HG03575 (cell line): ENCODE results near the gene CHN1.

Experiments
- ATAC-seq: cut with Tn5 transposase; IDR thresholded peaks from one replicate; pipeline ENCODE4 v1.9.1; 2021; ENCODE audit not compliant: unreplicated experiment, insufficient number of reproducible peaks, low FRiP score; ENCODE audit errors: extremely low read depth

Gene CHN1

GRCh38 chr2:175015340-175015739 is 10.2 kb upstream of the CHN1 start:
- no peak for ATAC-seq

DNA sequence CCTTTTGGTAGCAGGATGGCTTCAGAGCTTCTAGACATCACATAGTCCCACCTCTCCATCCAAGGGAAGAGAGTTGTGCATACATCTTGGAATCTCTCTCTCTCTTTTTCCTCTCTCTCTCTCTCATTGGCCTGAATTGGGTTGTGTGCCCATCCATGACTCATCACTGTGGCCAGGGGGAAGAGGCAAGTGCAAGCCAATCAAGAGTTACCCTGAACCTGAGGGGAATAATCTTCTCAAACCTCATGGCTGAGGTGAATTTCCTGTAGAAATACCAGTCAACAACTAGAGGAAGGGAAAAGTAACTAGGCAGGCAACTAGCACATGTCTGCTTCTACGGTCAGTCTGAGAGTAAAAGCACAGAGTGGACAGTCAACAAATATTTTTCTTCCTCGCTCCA is 7.3 kb upstream of the CHN1 start:
- ATAC-seq = no peak

GRCh38 chr2:175011505-175011904 is 6.3 kb upstream of the CHN1 start:
- no peak for ATAC-seq

DNA sequence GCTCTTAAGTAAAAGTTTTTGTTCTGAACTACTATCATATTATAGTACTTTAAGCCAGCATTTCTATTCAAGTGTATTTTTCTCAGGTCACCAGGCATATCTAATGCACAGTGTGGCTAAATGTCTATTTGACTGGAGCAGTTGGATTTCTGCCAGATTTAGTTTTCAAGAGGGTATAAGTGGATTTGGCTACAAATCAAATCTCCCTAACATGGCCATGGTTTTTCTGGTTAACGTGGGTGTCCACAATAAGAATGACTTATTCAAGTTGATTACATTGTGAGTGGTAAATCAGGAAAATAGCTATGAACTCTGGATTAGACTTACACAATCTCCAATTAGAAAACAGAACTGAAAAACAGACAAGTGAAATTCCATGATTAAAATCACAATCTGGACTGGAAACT is 5.7 kb upstream of the CHN1 start:
- no peak for ATAC-seq

- ATAC-seq = no peak
Observed at GRCh38 chr2:175009917-175010621, 4.9 kb upstream of the CHN1 start.

DNA sequence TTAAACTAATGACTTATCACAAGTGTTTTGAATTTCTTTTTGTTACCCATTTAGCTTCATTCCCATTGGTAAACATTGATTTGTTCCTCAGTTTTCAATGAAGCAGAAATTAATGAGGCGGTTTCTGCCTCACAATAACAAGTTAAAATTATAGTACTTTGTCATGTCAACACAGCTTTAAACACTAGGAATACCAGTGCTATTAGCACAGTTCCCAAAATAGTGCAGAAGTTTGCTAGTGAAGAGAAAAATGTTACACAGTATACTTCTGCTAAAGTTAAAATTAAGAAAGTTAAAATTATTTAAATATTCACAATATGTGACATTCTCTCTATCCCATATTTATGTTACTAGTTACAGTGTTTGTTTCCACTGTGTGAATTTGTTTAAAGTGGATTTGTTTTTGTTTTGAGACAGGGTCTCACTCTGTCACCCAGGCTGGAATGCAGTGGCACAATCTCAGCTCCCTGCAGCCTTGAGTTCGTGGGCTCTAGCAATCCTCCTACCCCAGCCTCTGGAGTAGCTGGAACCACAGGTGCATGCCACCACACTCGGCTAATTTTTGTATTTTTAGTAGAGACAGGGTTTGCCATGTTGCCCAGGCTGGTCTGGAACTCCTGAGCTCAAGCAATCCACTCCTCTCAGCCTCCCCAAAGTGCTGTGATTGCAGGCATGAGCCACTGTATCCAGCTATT is 3.8 kb upstream of the CHN1 start:
- no peak for ATAC-seq

DNA sequence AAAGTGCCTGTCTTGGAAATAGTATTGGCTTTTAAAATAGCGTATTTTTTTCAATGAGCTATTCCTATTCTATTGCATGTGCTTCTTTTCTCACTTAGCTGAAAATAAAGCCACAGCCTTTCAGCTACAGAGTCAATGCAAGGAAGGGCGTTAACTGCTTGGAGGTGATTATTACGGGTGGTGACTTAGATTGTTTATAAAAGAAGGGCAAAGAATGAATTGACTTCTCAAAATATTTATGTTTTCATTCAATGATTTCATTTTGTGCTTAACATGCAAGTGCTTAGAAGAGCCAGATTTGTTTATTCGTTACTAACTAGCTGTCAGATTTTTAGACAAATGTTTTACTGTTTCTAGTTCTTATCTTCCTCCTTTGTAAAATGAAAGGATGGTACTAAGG is 2.8 kb upstream of the CHN1 start:
- no peak for ATAC-seq

DNA sequence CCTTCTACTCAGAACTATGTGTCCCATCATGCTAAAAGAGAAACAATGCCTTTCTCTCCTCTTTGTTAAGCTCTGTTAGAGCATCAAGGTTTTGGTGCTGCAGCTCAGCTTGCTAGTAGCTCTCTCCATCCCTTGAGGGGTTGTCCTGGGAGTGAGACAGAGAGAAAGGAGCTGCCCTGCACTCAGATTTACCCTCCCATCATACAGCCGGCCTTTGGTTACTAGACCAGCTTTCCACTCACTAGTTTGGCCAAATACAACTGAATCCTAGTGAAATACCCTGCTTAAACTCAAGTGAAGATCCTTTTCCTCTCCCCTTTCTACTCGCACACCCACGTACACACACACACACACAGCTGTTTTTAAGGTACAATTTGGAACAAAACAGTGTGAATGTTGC is 2.3 kb upstream of the CHN1 start:
- ATAC-seq = no peak

GRCh38 chr2:175006281-175006680 is 1.1 kb upstream of the CHN1 start:
- ATAC-seq = no peak

- ATAC-seq = no peak
Observed at GRCh38 chr2:175005733-175006264, 618 bp upstream of the CHN1 start.

GRCh38 chr2:175004730-175004979 is 526 bp downstream of the CHN1 start:
- no peak for ATAC-seq

GRCh38 chr2:175003875-175004729 is 1.1 kb downstream of the CHN1 start:
- ATAC-seq = no peak

- no peak for ATAC-seq
Observed at GRCh38 chr2:175002547-175003274, 2.5 kb downstream of the CHN1 start.

- ATAC-seq = no peak
Observed at GRCh38 chr2:175001566-175001965, 3.6 kb downstream of the CHN1 start.

DNA sequence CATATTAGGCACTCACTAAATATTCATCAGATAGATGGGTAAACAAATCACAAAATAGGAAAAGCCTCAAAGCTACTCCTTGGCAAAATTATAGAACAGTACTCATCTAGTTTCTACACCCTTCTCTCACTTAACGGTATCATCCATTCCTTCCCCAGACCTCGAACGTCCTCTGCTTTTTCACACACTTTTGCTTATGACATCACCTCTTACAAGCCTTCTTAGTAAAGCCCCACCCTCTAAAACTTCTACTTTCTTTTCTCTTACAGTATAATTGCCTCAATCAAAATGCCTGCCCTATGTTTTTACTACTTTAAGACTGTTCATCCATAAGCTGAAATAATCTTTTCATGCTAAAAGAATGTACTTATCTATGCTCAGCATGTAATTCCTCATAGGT is 8.1 kb downstream of the CHN1 start:
- ATAC-seq = no peak

DNA sequence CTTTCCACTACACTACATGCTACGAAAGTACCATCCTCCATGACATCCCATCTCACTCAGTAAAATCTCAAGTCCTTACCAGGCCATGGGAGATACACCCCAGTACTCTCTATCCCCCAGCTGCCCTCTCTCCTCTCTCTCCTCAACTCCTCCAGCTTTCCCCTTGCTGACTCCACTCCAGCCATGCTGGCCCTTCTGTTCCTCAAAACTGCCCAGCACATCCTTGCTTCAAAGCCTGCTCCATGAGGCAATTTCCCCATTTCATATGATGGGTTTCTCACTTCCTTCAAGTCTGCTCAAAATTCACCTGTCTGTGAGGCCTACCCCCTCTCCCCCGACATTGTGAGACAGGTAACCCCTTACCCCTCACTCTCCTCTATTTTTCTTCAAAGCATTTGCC is 8.6 kb downstream of the CHN1 start:
- no peak for ATAC-seq

DNA sequence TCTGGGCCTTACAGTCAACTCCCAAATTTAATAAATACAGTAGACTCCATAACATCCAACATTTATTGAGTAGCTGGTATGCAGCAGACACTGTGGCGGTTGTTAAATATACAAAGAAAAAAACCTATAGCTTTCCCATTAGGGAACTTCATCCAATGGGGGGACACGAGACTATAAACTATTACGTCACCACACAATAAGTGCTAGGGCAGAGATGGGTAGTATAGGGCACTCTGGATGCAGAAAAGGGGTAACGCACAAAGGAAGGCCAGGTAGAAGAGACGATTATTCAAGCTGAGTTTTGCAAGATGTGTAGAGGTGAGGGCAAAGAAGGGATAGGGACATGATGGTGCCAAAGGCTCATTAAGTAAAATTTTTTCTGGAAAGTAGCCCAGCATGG is 10.8 kb downstream of the CHN1 start:
- no peak for ATAC-seq

DNA sequence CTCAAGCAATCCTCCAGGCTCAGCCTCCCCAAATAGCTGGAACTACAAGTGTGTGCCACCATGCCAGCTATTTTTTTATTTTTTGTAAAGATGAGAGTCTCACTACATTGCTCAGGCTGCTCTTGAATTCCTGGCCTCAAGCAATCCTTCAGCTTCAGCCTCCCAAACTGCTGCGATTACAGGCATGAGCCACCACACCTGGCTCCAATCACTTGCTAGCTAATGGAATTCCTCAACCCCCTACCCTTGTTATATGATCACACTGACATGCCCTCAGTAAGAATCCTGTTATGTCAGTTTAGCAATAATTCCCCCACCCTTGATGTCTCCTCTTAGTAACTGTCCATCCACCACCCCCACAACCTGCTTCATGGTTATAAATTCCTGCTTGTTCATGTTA is 12.3 kb downstream of the CHN1 start:
- ATAC-seq = no peak

- ATAC-seq = no peak
Observed at GRCh38 chr2:174985614-174986013, 19.6 kb downstream of the CHN1 start.
